Inferior parietal cortex (tissue), 1 donor: Measurements from ENCODE around the gene CREBBP.

Source experiments
- DNase-seq: peaks from one replicate; pipeline ENCODE4 v3.0.0-alpha.2; 2016; ENCODE audit errors: extremely low spot score

Gene CREBBP

DNA sequence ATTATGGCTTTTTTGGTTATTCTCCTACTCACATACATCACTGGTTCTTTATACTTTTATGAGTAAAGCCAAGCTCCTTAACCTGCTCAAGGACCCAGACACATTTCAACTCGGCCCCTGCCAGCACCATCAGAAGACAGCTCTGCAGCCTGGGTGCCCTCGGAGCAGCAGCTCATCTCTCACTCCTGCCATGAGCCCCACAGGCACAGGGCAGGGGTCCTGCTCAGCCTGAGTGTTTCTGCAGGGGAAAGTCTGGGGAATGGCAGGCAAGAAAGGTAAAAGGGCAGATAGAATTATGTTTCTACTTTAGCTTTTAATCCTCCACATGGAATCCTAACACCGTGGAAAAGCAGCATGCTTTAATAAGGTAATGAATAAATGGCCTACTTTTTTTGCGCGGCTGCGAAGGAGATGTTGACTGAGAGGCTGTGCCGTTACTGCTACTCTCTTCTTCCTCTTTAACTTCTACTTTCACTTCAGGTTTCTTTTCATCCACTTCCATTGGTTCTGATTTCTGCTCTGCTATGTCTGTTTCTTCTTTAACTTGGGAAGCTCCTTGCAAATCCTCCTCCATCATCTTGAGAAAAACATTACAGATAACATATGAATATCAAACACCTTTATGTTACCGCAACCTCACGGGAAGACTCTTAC is 113.1 kb downstream of the CREBBP start:
- DNase-seq = no peak

DNA sequence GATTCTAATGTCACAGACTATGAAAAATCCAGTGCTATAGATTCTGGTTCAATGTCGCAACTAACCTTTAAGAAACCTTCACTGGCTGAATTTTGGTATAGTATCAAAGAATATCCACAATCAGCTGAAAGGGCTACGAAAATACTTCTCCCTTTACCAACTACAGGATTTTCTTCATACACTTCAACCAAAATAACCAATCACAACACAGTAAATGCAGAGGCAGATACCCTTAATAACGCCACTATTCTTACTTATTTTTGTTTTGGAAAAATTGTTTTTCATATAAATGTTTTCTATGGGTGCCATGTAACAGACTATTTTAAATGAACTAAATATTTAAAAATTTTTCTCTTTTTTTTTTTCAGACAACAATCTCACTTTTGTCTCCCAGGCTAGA is 114.3 kb downstream of the CREBBP start:
- DNase-seq = no peak

DNA sequence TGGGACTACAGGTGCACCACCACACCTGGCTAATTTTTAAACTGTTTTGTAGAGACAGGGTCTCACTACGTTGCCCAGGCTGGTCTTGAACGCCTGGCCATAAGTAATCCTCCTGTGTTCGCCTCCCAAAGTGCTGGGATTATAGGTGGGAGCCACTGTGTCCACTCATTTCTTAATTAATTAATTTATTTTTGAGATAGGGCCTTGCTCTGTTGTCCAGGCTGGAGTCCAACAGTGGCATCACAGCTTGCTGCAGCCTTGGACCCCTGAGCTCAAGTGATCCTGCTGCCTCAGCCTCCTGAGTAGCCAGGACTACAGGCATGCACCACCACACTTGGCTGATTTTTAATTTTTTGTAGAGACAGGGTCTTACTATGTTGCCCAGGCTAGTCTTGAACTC is 116.1 kb downstream of the CREBBP start:
- DNase-seq = no peak

DNA sequence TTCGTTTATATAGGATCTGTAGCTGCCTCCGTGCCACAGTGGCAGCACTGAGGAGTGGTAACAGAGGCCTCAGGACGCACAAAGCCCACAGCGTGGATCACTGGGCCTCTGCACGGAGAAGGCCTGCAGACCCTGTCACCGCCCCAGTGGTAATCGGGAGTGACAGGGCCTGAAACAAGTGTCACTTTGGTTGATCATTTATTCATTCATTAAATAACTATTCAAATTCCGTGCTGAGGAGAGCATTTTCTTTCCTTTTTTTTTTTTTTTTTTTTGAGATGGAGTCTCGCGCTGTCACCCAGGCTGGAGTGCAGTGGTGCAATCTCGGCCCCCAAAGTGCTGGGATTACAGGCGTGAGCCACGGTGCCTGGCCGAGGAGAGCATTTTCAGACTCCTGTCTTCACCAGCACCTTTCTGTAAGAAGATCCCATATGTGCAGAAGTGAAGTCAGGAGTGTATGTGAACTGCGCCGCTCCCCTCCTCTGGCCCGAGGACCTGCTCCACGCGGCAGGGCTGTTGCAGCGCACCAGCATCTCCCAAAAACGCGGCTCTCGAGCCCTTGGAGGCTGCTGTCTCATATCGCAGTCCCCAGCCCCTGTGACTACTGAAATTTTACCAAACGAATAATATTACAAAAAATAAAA is 118.3 kb downstream of the CREBBP start:
- DNase-seq = no peak

DNA sequence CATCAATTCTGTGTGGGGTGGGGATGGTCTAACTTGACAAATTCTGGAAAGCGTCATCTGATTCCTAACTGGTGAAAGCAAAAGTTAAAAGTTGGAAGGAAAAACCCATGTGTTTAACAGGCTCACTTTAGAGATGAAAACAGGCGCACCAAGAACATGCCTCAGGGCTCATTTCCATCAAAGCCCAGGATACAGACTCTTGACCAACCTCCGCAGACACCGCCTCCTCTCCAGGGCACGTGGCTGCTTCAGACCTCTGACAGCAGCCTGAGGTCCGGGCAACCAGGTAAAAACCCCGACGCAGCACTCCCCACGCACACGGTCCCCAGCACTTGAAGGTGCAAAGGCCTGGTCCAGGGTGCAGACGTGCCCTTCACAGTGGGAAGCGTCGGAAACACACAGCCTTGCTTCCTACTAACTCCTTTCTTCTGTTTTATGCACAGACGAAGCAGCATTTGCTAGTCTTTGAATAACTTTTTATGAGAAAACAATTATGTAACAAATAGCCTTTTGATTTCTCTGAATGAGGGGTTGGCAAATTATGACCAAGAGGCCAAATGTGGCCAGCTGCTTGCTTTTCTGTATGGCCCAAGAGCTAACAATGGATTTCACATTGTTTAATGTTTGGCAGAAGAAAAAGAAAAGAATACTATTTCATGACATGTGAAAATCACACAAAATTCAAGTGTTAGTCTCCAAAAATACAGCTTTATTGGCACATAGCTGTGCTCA is 119.0 kb downstream of the CREBBP start:
- peak; percentile 38 for DNase-seq

DNA sequence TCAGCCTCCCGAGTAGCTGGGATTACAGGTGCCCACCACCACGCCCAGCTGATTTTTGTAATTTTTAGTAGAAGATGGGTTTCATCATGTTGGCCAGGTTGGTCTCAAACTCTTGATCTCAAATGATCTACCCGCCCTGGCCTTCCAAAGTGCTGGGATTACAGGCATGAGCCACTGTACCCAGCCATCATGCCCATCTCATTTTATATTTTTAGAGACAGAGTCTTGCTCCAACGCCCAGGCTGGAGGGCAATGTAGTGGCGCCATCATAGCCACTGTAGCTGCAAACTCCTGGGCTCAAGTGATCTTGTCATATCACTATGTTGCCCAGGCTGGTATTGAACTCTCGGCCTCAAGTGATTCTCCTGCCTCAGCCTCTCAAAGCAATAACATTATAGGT is 120.0 kb downstream of the CREBBP start:
- no peak for DNase-seq

DNA sequence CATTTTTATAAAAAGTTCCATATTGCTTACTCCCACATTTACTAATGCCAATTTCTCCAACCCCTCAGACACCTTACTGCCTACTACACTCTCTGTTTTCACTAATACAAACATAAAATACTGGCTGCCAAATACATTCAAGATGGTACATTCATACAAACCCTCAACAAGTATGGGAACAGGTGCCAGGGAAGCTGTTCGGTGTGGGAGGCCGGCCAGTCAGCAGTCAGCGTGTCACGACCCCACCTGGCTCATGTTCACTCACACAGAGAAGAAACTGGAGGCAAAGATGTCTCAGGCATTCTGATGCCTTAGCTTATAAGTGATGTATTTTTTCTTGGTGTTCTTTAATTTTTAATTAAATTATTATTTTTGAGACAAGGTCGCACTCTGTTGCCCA is 120.8 kb downstream of the CREBBP start:
- no peak for DNase-seq

DNA sequence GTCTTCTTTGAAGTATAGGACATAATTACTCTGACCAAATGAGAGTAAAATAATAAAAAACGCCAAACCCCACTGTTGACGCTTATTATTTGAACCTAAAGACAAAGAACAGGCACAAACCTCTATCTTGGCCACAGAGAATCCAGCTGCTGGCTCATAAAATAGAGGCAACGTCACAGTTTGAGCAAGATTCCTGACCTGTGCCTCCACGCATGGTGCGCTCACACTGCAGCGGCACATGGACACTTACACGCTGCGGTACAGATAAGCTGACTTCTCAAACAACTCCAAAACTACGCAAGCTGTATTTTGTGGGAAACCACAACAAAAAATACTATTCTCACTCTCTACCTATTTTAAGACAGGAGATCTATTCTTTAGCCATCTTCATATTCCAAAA is 124.4 kb downstream of the CREBBP start:
- DNase-seq = no peak

DNA sequence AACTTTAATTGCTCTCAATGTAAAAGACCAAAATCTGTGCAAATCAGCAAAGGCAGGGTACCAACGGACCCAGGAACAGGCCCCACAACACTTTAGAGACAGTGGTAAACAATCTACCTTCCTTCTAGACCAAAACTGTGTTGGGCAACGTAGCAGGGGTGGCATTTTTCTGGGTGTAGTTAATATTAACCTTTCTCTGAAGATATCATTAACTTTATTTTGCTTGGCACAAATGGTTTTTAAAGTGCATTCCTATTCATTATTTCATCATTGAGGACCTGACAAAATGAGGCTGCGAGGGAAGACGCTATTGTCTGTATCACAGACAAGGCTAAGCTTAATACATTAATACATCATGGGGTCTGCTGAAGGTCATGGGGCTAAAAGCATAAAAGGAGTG is 125.3 kb downstream of the CREBBP start:
- no peak for DNase-seq

DNA sequence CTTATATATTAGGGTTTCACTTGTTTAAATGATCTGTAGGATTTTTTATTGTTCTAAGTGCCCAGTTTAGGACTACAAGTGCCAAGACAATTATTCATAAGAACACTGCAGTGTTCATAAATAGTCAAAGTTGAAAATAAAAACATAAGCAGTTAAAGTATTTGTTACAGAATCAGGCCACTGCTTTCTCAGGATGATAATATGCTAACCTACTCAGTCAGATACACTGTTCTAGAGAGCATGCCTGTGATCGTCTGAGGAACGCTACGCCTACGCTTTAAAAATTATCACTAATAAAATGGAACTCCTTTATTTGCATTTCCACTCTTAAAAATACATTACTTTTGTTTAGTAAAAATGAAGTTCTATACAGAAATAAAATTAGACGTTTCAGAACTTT is 125.7 kb downstream of the CREBBP start:
- no peak for DNase-seq

DNA sequence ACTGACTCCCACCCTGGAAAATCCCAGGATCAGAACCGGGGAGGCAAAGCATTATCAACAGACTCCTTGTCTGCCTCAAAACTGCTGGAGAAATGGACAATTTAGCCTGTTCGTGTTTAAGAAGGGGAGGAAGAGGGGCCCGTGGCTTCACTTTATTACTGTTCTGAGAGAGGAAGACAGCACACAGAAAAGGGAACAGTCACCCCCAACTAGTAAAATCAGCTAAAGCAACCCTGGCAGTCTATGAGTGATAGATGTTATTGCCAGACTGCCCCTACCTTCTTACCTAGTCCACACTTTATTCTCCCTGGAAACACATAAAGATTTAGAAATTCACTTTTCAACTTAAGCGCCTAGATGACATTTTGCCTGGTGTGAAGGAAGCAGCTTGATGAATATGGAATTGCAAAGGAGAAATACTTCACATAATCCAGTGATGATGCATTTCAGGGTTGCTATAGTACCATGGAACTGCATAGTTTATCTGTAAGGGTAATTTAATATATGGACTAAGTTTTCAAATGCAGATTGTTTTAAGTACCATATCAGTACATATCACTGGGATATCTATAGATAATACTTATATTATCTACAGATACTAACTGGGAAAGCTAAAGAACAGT is 126.3 kb downstream of the CREBBP start:
- no peak for DNase-seq

DNA sequence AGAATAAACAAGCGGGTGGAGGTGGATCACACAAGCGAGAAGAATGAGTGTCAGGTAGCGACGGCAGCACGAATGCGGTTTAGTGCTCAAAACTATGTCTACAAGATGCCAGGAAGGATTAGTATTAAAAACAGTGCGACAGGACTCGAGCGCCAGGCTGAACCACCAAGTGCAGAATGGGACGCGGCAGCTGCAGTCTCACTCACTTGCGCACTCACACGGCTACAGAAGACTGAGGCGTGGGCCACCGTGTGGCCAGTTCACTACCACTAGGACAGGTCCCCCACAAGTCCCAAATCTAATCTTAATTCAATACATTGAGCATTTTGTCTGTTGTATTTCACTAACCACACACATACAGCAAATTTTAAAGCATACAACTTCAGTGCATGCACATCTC is 127.5 kb downstream of the CREBBP start:
- no peak for DNase-seq

DNA sequence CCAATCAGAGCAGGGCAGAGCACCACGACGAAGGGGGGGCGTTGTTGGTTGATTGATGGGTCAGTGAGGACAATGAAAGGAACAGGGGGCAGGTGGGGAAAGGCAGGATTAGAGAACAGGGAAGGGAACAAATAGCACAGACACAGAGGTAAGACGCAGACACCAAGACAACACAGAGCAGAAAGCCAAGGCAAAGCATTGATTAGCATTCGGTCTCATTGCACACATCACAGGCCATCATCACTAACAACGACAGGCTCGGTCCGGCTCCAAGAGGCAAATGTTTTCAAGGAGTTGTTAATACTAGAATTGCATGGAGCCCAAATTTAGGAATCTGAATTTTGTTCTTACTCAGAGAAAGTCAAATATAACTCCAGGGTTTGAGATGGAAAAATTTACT is 128.6 kb downstream of the CREBBP start:
- no peak for DNase-seq

DNA sequence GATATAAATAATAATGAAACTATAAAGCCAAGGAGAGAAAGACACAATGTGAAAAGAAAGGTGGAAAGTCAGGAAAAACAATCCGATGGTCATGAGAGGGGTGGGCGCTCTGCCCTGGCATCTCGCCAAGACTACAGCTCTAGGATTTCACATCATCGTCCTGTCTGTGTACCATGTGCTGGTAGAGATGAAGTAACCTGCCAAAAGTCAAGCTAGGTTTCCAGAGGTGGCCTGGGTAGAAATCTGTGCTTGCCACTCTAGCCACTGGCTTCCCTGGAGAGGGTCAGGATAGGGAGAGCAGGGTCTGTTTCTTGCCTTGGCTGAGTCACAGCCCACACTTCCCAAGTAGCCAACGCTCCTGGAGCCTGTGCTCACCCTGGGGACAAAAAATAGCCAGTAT is 132.2 kb downstream of the CREBBP start:
- no peak for DNase-seq

DNA sequence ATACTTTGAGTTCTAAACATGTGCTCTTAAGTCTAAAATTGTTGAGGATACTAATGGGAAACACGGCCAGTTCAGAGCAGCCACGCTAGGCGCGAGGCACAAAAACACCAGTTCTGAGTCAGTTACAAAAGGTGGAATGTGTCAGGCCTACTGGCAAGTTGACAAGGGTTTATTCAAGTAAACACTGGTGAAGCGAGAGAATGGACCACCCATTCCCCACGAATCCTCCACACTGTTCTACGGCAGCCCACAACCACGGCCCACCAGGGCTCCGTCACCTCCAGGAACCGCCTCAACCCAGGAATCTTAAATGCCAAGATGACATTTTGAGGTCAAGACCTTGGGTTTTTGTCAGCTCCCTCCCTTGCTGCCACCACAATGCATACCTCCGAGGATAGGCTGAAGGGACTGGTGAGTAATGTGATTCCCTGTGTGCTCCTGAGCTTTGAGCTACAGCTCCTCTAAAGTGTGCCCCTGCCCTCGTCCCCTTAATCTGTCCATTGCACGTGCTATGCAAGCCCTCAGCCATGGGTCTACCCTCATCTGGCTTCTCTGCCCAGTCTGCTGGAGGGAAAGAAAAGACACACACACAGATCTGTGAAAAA is 134.7 kb downstream of the CREBBP start:
- DNase-seq = no peak

DNA sequence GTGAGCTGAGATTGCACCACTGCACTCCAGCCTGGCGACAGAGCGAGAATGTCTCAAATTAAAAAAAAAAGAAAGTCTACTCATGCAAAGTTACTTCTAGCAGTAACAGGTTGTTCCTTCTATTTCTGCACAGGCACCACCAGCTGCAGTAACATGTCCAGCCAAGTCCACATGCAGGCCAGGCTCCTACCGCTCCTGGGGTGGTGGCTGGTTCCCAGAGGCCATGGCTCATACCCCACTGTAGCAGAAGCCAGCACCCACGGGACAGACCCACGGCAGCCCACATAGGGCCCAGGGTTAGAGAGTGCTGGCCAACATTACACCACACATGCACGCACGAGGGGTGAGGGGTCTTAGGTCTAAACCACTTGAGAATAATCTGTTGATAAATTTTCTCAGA is 136.5 kb downstream of the CREBBP start:
- no peak for DNase-seq

DNA sequence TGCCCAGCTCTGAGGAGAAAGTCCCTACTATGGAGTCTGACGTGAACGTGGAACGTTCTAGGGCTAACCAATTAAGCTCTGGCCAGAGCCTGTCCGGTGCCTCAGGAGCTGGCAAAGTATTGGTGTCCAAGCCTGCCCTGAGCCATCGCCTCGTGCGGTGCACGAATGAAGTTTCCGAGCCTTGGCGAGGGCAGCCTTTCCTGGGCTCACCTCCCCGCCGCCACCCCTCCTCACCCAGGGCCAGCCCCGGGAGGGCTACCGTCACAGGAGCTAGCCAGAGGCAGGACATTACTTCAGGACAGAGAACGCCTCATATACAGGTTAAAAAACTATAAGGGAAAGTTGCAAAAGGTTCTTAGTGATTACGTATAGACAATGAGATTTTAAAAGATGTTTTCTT is 139.6 kb downstream of the CREBBP start:
- DNase-seq = no peak

DNA sequence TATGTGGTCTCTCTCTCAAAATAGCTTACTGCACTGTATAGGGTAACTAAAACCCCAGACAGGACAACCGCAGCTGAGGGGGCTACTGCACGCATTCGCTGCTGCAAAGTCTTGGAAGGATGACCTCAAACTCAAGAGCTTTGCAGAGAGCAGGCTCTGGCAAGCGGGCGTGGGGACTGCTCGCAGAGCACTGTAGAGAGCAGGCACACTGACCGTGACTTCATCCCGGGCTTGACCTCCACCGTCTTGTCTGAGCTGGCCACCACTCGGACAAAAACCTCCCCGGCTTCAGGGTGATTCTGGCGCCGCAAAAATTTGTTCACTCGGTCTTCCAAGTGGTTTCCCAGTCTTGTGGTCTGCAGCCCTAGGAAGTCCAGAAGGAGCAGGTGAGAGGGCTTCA is 140.3 kb downstream of the CREBBP start:
- DNase-seq = no peak

DNA sequence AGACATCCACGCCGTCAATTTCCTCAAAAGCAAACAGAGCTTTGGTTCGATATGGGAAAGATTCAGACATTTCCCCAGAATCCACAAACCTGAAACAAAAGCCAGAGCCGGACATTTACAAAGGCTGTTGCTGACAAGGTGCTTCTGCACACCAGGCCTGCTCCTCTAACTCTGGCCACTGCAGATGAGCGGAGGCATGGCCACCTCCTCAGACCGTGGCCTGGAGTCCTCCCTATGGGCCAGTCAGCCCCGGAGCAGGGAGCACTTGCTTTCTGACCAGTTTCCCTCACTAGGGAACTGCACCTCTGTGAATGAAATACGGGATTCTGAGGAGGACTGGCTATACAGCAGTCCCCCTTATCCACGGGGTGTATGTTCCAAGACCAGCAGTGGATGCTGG is 140.9 kb downstream of the CREBBP start:
- no peak for DNase-seq

DNA sequence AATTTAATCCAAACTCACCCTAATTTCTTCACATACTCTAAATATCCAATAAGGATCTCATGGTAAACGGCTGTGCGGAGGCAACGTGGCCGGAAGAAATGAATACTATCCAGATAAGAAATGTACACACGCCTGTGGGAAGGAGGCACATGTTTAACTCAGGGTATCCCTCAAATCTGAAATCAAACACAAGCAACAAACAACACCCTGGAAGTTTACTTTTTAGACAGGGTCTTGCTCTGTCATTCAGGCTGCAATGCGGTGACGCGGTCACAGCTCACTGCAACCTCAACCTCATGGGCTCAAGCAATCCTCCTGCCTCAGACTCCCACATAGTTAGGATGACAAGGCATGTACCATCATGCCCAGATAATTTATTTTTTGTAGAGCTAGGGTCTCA is 142.0 kb downstream of the CREBBP start:
- DNase-seq = no peak

DNA sequence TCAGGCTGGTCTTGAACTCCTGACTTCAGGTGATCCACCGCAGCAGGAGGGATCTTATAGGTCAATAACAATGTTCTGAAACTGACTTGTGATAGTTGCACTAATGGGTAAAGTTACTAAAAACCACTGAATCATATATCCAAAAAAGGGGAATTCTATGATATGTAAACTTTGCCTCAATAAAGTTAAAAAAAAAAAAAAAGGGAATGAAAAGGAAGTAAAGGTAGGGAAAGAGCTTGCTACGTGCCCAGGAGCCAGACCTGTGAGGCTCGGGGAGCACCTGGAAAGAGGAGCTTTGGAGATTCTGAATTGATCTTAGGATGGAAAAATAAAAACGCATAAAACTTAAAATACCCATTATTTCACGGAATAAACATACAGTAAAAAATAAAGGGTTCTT is 142.4 kb downstream of the CREBBP start:
- DNase-seq = no peak

DNA sequence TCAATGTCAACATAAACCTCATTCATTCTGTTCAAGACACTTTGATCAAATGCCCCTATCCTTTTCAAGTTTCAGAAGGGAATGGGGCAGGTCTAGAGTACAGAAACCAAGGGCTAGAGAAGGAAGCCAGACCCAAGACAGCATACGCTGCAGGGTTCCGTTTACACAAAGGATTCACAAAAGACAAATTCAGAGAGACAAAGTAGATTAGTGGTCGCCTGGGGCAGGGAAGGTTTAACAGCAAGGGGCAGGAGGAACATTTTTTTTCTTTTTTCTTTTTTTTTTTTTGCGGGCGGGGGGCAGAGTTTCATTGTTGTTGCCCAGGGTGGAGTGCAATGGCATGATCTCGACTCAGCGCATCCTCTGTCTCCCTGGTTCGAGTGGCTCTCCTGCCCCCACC is 143.3 kb downstream of the CREBBP start:
- no peak for DNase-seq
